Measurements from ENCODE around the gene UGT1A3.

DNA sequence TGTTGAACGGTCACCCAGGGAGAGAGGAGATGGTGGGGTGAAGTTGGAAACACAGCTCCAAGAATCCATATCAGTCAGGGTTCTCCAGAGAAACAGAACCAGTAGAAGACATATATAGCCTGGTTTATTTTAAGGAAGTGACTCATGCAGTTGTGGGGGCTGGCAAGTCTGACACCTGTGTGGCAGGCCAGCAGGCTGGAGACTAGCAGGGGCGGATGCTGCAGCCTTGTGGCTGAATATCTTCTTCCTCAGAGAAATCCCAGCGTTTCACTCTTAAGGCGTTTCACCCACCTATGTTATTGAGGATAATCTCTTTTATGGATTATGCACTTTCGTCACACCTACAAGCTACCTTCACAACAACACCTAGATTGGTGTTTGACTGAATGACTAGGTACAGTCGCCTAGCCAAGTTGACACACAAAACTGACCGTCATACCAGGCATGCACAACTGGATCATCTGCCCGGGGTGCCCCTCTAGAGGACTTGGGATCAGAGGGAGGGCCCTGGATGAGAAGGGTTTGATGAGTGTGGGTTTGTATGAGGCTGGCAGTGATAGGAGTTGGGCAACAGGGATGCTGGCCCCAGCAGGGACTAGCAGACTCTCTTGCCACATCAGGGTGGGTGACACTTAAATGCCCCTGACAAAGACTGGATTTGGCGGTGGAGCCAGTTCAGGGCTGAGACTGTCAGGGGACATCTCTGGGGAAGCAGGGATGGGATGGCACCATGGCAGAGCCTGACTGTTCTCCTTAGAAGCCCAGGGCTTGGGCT is 72.7 kb downstream of the UGT1A3 start:
- TF ChIP-seq POLR2A (IDR thresholded peaks at IDR 0.05), result no peak
- TF ChIP-seq, protein P1, sequence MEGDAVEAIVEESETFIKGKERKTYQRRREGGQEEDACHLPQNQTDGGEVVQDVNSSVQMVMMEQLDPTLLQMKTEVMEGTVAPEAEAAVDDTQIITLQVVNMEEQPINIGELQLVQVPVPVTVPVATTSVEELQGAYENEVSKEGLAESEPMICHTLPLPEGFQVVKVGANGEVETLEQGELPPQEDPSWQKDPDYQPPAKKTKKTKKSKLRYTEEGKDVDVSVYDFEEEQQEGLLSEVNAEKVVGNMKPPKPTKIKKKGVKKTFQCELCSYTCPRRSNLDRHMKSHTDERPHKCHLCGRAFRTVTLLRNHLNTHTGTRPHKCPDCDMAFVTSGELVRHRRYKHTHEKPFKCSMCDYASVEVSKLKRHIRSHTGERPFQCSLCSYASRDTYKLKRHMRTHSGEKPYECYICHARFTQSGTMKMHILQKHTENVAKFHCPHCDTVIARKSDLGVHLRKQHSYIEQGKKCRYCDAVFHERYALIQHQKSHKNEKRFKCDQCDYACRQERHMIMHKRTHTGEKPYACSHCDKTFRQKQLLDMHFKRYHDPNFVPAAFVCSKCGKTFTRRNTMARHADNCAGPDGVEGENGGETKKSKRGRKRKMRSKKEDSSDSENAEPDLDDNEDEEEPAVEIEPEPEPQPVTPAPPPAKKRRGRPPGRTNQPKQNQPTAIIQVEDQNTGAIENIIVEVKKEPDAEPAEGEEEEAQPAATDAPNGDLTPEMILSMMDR (IDR thresholded peaks at IDR 0.05), result no peak
